Osteoblast (primary cell): Measurements from ENCODE around the gene P2RY14. TPM values are rescaled to one million over a fixed set of nuclear protein-coding genes. Genes with fewer than 3 reads are reported as not detected.
"Not testable (repeated sequence)": the region's sequence is repeated elsewhere in the genome, so short reads cannot be mapped to it uniquely, and the experiment has no call there.

ENCODE experiments used
- DNase-seq: peaks from one replicate; pipeline ENCODE4 v3.0.0; 2011; ENCODE audit warnings: low spot score, mixed read lengths; ENCODE audit not compliant: insufficient read length; ENCODE audit errors: missing footprints
- H2AFZ ChIP-seq: 2 replicates; pipeline ENCODE4 v1.6.0; 2011; ENCODE audit warnings: mild to moderate bottlenecking, low read length
- H3K27ac ChIP-seq: 2 replicates; pipeline ENCODE4 v1.5.1; 2011; ENCODE audit warnings: mild to moderate bottlenecking, low read depth, low read length, moderate library complexity
- H3K27me3 ChIP-seq: 2 replicates; pipeline ENCODE4 v1.6.0; 2012; ENCODE audit warnings: mild to moderate bottlenecking, control low read depth, inconsistent platforms, low read length, moderate library complexity; ENCODE audit not compliant: insufficient read depth
- H3K36me3 ChIP-seq: 2 replicates; pipeline ENCODE4 v1.5.1; 2011; ENCODE audit warnings: mild to moderate bottlenecking, low read length, control low read depth, moderate library complexity; ENCODE audit not compliant: insufficient read depth
- H3K4me1 ChIP-seq: 2 replicates; pipeline ENCODE4 v1.5.1; 2011; ENCODE audit warnings: mild to moderate bottlenecking, low read length, control low read depth, moderate library complexity; ENCODE audit not compliant: insufficient read depth
- H3K4me2 ChIP-seq: 2 replicates; pipeline ENCODE4 v1.6.0; 2011; ENCODE audit warnings: mild to moderate bottlenecking, low read length; ENCODE audit not compliant: insufficient read depth
- H3K4me3 ChIP-seq: fragments of 200-600 bp; sonication (generic); 3 replicates; pipeline ENCODE4 v1.5.1; 2012; ENCODE audit warnings: mild to moderate bottlenecking, low read length, inconsistent platforms; ENCODE audit not compliant: insufficient read depth
- H3K79me2 ChIP-seq: 2 replicates; pipeline ENCODE4 v1.6.0; 2012; ENCODE audit warnings: mild to moderate bottlenecking, low read length, control low read depth, inconsistent platforms; ENCODE audit not compliant: insufficient read depth
- H3K9me3 ChIP-seq: 2 replicates; pipeline ENCODE4 v1.5.1; 2011; ENCODE audit warnings: low read depth, low read length, control low read depth
- H4K20me1 ChIP-seq: 2 replicates; pipeline ENCODE4 v1.6.0; 2012; ENCODE audit warnings: mild to moderate bottlenecking, low read length, control low read depth; ENCODE audit not compliant: insufficient read depth
- total RNA-seq: library from RNA; depleted of rRNA; stranded (reverse); fragments of >200 nt; gene quantifications from 2 replicates; pipeline ENCODE4 v1.2.3, GENCODE V29; 2012
- TF ChIP-seq, protein P1 (sequence below): IDR thresholded peaks from 2 replicates; pipeline ENCODE4 v1.5.1; 2011; ENCODE audit warnings: mild to moderate bottlenecking, low read depth, low read length, moderate library complexity; ENCODE audit errors: extremely low read depth

Gene P2RY14
- total RNA-seq, 1 donor: not detected

- Histone ChIP-seq H3K36me3 (no peaks in the 10 kb centered on the region), H3K27ac (no peak overlapping the region), H3K79me2 (no peaks in the 10 kb centered on the region), H3K4me3 (no peak overlapping the region), H3K4me2 (no peak overlapping the region), H4K20me1 (no peaks in the 10 kb centered on the region), H2AFZ (no peak overlapping the region), H3K27me3 (peaks cover 22% of the 10 kb centered on the region), H3K4me1 (no peaks in the 10 kb centered on the region), H3K9me3 (no peaks in the 10 kb centered on the region)
- TF ChIP-seq, protein P1, sequence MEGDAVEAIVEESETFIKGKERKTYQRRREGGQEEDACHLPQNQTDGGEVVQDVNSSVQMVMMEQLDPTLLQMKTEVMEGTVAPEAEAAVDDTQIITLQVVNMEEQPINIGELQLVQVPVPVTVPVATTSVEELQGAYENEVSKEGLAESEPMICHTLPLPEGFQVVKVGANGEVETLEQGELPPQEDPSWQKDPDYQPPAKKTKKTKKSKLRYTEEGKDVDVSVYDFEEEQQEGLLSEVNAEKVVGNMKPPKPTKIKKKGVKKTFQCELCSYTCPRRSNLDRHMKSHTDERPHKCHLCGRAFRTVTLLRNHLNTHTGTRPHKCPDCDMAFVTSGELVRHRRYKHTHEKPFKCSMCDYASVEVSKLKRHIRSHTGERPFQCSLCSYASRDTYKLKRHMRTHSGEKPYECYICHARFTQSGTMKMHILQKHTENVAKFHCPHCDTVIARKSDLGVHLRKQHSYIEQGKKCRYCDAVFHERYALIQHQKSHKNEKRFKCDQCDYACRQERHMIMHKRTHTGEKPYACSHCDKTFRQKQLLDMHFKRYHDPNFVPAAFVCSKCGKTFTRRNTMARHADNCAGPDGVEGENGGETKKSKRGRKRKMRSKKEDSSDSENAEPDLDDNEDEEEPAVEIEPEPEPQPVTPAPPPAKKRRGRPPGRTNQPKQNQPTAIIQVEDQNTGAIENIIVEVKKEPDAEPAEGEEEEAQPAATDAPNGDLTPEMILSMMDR: no peak
- no peak for DNase-seq
These were observed 18.7 kb downstream of the P2RY14 start for GRCh38 chr3:151259664-151260063.

DNA sequence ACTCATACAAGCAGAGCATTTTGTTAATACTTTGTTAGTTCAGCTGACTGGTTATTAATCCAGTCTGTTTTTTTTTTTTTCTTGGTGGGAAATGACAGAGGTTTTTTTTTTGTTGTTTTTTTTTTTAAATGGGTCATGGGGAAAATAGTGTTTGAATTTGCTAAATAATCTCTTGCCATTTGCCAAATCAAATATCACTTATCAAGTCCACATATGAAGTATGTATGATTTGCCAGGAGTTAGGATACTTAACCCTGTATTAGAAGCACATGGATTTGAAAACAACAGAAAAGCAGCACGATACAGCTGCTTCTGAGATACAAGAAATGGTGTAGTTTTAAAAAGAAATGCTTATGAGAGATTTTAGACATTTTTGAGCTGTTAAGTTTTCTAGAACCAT is 21.6 kb downstream of the P2RY14 start:
- Histone ChIP-seq H3K9me3 (no peaks in the 10 kb centered on the region), H2AFZ (no peak overlapping the region), H3K4me2 (no peak overlapping the region), H3K27ac (no peak overlapping the region), H4K20me1 (no peaks in the 10 kb centered on the region), H3K36me3 (no peaks in the 10 kb centered on the region), H3K4me1 (no peaks in the 10 kb centered on the region), H3K4me3 (no peak overlapping the region), H3K79me2 (no peaks in the 10 kb centered on the region), H3K27me3 (peaks cover 22% of the 10 kb centered on the region)
- TF ChIP-seq, protein P1: no peak
- no peak for DNase-seq

DNA sequence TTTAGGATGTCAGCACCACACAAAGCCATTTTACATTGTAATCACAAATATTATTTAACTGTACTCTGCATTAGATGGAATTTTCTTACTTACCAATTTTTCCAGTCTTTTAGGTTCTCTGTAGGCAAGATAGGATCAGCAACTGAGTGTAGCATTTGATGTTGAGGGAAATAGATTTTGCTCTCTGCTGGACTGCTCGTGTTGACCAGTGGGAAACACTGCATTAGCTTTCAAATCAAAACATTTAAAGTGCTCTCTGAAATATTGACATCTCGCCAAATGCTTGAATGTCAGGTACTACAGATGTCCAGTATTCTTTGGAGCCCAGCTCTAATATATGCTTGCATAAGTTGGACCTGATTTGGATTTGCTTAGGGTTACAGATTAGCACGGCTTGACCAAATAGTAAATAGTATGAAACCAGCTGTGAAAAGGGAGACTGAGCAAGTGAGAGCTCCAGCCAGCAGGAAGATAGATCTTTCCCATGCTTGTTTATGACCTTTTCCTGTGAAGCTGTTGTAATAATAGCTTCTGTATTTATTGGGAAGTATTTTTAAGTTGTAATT is 29.5 kb downstream of the P2RY14 start:
- DNase-seq: no peak
- Histone ChIP-seq H2AFZ (no peak overlapping the region), H3K36me3 (no peaks in the 10 kb centered on the region), H3K4me2 (no peak overlapping the region), H3K27me3 (peaks cover 4% of the 10 kb centered on the region), H3K9me3 (no peaks in the 10 kb centered on the region), H3K79me2 (no peaks in the 10 kb centered on the region), H3K4me3 (no peak overlapping the region), H3K27ac (no peak overlapping the region), H4K20me1 (no peaks in the 10 kb centered on the region), H3K4me1 (no peaks in the 10 kb centered on the region)
- TF ChIP-seq, protein P1: no peak

DNA sequence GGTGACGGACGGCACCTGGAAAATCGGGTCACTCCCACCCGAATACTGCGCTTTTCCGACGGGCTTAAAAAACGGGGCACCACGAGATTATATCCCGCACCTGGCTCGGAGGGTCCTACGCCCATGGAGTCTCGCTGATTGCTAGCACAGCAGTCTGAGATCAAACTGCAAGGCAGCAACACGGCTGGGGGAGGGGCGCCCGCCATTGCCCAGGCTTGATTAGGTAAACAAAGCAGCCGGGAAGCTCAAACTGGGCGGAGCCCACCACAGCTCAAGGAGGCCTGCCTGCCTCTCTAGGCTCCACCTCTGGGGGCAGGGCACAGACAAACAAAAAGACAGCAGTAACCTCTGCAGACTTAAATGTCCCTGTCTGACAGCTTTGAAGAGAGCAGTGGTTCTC is 36.3 kb downstream of the P2RY14 start:
- H3K9me3 ChIP-seq, H2AFZ ChIP-seq, H3K27ac ChIP-seq, H3K79me2 ChIP-seq, H3K36me3 ChIP-seq, H3K4me3 ChIP-seq, DNase-seq, H3K27me3 ChIP-seq, H3K4me2 ChIP-seq, H4K20me1 ChIP-seq, H3K4me1 ChIP-seq: not testable (repeated sequence)
